Measurements from ENCODE around the gene OSBP2. TPM values are rescaled to one million over a fixed set of nuclear protein-coding genes. Genes with fewer than 3 reads are reported as not detected.

OSBP2 gene
- total and polyA plus RNA-seq, 2 of the 13 experiments (the other 11 are each of a cell fraction or from before 2014, with no cell fraction given), result 5.0 to 7.7 TPM

- TF ChIP-seq NKX3-1 (CRISPR knock-in tag; IDR thresholded peaks at IDR 0.05), result no peak
Measured at GRCh38 chr22:30770716-30771115, 76.0 kb downstream of the OSBP2 start (continued).

- no peak for ATAC-seq
- FAIRE-seq, result no peak
- DNase-seq (ENCODE audit: low spot score), result no peak
- Histone ChIP-seq H3K79me2 (ENCODE audit: insufficient read depth, low read length) (no peaks in the 10 kb centered on the region), H3K27ac (ENCODE audit: extremely low read length, insufficient read depth, low read length) (no peak overlapping the region), H3K36me3 (replicated peaks in 1 of 2; ENCODE audit: control insufficient read depth in 1 of 2, insufficient read depth in 2 of 2, low read length in 2 of 2) (no peaks in the 10 kb centered on the region), H3K4me3 (replicated peaks in 1 of 3; ENCODE audit: insufficient read depth in 1 of 3, low read depth in 2 of 3, low read length in 3 of 3) (no peak overlapping the region), H3K27me3 (ENCODE audit: control insufficient read depth in 1 of 2, insufficient read depth in 2 of 2, low read length in 2 of 2) (peaks cover 0 to 1% of the 10 kb centered on the region in 2 experiments; a peak in 2 of 5 replicates), H2AFZ (ENCODE audit: low read length) (no peak overlapping the region), H3K4me2 (ENCODE audit: low read depth, low read length) (no peak overlapping the region), H3K9me3 (ENCODE audit: low read length) (no peaks in the 10 kb centered on the region), H3K9ac (ENCODE audit: insufficient read depth, low read depth, low read length) (no peak overlapping the region), H3K4me1 (ENCODE audit: insufficient read depth, low read length) (no peaks in the 10 kb centered on the region), H4K20me1 (ENCODE audit: insufficient read depth, low read length) (no peaks in the 10 kb centered on the region)
- intact Hi-C loops (cut with micrococcal nuclease; ENCODE audit: unreplicated experiment), result no loop called here
- TF ChIP-seq KDM3A (CRISPR knock-in tag; IDR thresholded peaks at IDR 0.05; ENCODE audit: low read depth) (no peak), MAFG (CRISPR knock-in tag; IDR thresholded peaks at IDR 0.05) (no peak), ZNF619 (CRISPR knock-in tag; IDR thresholded peaks at IDR 0.05) (no peak), ZNF510 (CRISPR knock-in tag; IDR thresholded peaks at IDR 0.05; ENCODE audit: low read depth) (no peak)
- ChIA-PET CTCF (ENCODE audit: low intra/inter-chr PET ratio, low total read pairs) (no interaction called here), POLR2A (no interaction called here)
- in situ Hi-C loops (cut with HindIII; ENCODE audit: extremely low pct_ligation_motif_present, low pct_unique_long_range_greater_than_20kb), result no loop called here
- WGBS (ENCODE audit: low lambda C conversion rate), result 29% methylated on average over 2 of the region's 5 CpGs
- BruUV-seq (replicated peaks), result no TSS peak
Measured at GRCh38 chr22:30773919-30774318, 79.2 kb downstream of the OSBP2 start.

GRCh38 chr22:30774566-30774965 is 79.9 kb downstream of the OSBP2 start:
- Histone ChIP-seq H2AFZ (ENCODE audit: low read length) (no peak overlapping the region), H3K27ac (ENCODE audit: extremely low read length, insufficient read depth, low read length) (no peak overlapping the region), H3K4me3 (replicated peaks in 1 of 3; ENCODE audit: insufficient read depth in 1 of 3, low read depth in 2 of 3, low read length in 3 of 3) (no peak overlapping the region), H3K4me1 (ENCODE audit: insufficient read depth, low read length) (no peaks in the 10 kb centered on the region), H3K9ac (ENCODE audit: insufficient read depth, low read depth, low read length) (no peak overlapping the region), H3K27me3 (ENCODE audit: control insufficient read depth in 1 of 2, insufficient read depth in 2 of 2, low read length in 2 of 2) (peaks cover 1 to 3% of the 10 kb centered on the region in 2 experiments; a peak in 2 of 5 replicates), H4K20me1 (ENCODE audit: insufficient read depth, low read length) (no peaks in the 10 kb centered on the region), H3K4me2 (ENCODE audit: low read depth, low read length) (no peak overlapping the region), H3K9me3 (ENCODE audit: low read length) (no peaks in the 10 kb centered on the region), H3K36me3 (replicated peaks in 1 of 2; ENCODE audit: control insufficient read depth in 1 of 2, insufficient read depth in 2 of 2, low read length in 2 of 2) (no peaks in the 10 kb centered on the region), H3K79me2 (ENCODE audit: insufficient read depth, low read length) (no peaks in the 10 kb centered on the region)
- CTCF ChIA-PET (ENCODE audit: low intra/inter-chr PET ratio, low total read pairs), result no interaction called here
- 57% methylated on average over 4 of the region's 4 CpGs for WGBS (ENCODE audit: low lambda C conversion rate)
- no TSS peak for BruUV-seq (replicated peaks)
- ATAC-seq, result no peak
- intact Hi-C loops (cut with micrococcal nuclease; ENCODE audit: unreplicated experiment) (no loop called here), in situ Hi-C loops (cut with HindIII; ENCODE audit: extremely low pct_ligation_motif_present, low pct_unique_long_range_greater_than_20kb) (no loop called here)
- POLR2A ChIA-PET, result no interaction called here
- FAIRE-seq, result no peak
- DNase-seq (ENCODE audit: low spot score), result no peak
- no peak for TF ChIP-seq FOXK1 (CRISPR knock-in tag; IDR thresholded peaks at IDR 0.05; ENCODE audit: borderline replicate concordance, low read depth)
- no peak for TF ChIP-seq SRSF9 (IDR thresholded peaks at IDR 0.05; ENCODE audit: borderline replicate concordance, insufficient read depth, low read depth, low read length, poor library complexity, severe bottlenecking)
- TF ChIP-seq KAT2B (IDR thresholded peaks at IDR 0.05; ENCODE audit: borderline replicate concordance, low read depth, low read length), result no peak
- no peak for TF ChIP-seq KMT2B (CRISPR knock-in tag; IDR thresholded peaks at IDR 0.05)
- TF ChIP-seq ZFP36 (IDR thresholded peaks at IDR 0.05; ENCODE audit: borderline replicate concordance, low read depth, low read length, partially characterized antibody), result no peak
- no peak for TF ChIP-seq ZNF547 (CRISPR knock-in tag; IDR thresholded peaks at IDR 0.05)
